Body of pancreas (tissue), 4 donors: ENCODE results near the gene GRIK1.

ENCODE experiments used
- CTCF ChIP-seq, 7 experiments: fragments of 450-650 bp in 4 of 7; fragments of 200-600 bp in 3 of 7; sonication (generic) in 3 of 7; IDR thresholded peaks; one replicate each; pipeline ENCODE4 v1.5.1; 2016 to 2019; ENCODE audit warnings: antibody characterized with exemption in 7 of 7
- POLR2A ChIP-seq, 3 donors: fragments of 450-650 bp; IDR thresholded peaks; one replicate each; pipeline ENCODE4 v1.6.1; 2016; ENCODE audit warnings: antibody characterized with exemption in 3 of 3, mild to moderate bottlenecking in 2 of 3

- TF ChIP-seq CTCF (IDR thresholded peaks at IDR 0.05) (no peak), POLR2A (IDR thresholded peaks at IDR 0.05) (no peak)
Observed at GRCh38 chr21:29738730-29739129, 201.1 kb downstream of the GRIK1 start.
